ENCODE measurements around the gene SLC30A1.
A peak's percentile ranks its signal among the peaks of the same experiment; 100 is the strongest.
"Not testable (repeated sequence)": the region's sequence is repeated elsewhere in the genome, so short reads cannot be mapped to it uniquely, and the experiment has no call there.

SLC30A1 gene

DNA sequence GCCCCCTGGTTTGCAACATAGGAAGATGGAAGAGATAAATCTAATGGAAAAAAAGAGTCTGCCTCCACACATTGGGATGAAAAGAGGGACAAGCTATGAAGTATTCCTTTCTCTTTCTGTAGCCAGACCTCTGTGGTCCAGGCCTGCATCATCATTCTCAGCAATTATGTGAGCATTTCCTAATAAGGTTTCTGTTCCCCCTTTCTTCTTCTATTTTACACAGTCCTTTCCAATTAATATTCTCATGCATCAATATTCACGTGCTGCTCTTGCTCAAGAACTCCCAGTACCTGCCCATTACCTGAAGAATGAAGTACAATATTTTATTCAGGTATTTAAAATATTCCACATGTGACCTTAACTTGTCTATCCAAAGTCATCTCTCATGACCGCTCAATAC is 8.2 kb upstream of the SLC30A1 start:
- Mint-ChIP-seq H3K27me3 (peaks cover 3% of the 10 kb centered on the region), H3K9me3 (no peaks in the 10 kb centered on the region), H3K36me3 (ENCODE audit: insufficient read depth) (no peaks in the 10 kb centered on the region), H3K4me1 (peaks cover 2% of the 10 kb centered on the region), H3K4me3 (no peak overlapping the region), H3K27ac (ENCODE audit: low read depth) (no peak overlapping the region)
- no peak for ATAC-seq (replicated peaks; ENCODE audit: extremely low read depth, poor library complexity, severe bottlenecking)
- DNase-seq (ENCODE audit: low spot score in 2 of 2), result no peak

DNA sequence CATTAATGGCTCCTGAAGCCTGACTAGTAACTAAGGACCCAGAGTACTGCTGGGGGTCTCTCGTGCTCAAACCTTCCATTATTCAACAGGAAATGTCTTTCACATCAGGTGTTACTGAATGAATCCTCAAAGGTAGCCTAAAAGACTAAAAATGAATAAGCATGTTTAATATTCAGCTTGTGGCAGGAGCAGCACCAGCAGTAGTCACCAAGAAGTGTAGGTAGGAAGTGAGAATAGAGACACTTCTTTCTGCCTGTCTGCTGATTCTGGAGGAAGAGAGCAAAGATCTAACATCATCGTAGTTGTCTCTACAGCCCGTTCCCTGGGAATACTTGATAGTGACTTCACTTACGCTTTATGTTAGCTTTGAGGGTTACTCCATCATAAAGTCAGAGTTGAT is 7.6 kb upstream of the SLC30A1 start:
- H3K27ac Mint-ChIP-seq (ENCODE audit: low read depth), result no peak overlapping the region

GRCh38 chr1:211583011-211583992 is 4.3 kb upstream of the SLC30A1 start:
- no peaks in the 10 kb centered on the region for H3K9me3 Mint-ChIP-seq
- no peak for DNase-seq (ENCODE audit: low spot score in 2 of 2)
- ATAC-seq (replicated peaks; ENCODE audit: extremely low read depth, poor library complexity, severe bottlenecking), result no peak
- H3K27ac Mint-ChIP-seq (ENCODE audit: low read depth), result no peak overlapping the region
- no peak overlapping the region for H3K4me3 Mint-ChIP-seq
- H3K4me1 Mint-ChIP-seq, result peaks cover 16% of the 10 kb centered on the region
- H3K27me3 Mint-ChIP-seq, result no peaks in the 10 kb centered on the region
- H3K36me3 Mint-ChIP-seq (ENCODE audit: insufficient read depth), result peaks cover 4% of the 10 kb centered on the region

More for the DNA sequence above, 7.6 kb upstream of the SLC30A1 start:
- ATAC-seq (replicated peaks; ENCODE audit: extremely low read depth, poor library complexity, severe bottlenecking) (no peak), DNase-seq (ENCODE audit: low spot score in 2 of 2) (no peak)
- Mint-ChIP-seq H3K36me3 (ENCODE audit: insufficient read depth) (no peaks in the 10 kb centered on the region), H3K4me1 (peaks cover 8% of the 10 kb centered on the region), H3K27me3 (no peaks in the 10 kb centered on the region), H3K9me3 (no peaks in the 10 kb centered on the region), H3K4me3 (no peak overlapping the region)

- no peak overlapping the region for H3K4me3 Mint-ChIP-seq
- no peak for ATAC-seq (replicated peaks; ENCODE audit: extremely low read depth, poor library complexity, severe bottlenecking)
Measured at GRCh38 chr1:211581526-211581925, 2.6 kb upstream of the SLC30A1 start.

DNA sequence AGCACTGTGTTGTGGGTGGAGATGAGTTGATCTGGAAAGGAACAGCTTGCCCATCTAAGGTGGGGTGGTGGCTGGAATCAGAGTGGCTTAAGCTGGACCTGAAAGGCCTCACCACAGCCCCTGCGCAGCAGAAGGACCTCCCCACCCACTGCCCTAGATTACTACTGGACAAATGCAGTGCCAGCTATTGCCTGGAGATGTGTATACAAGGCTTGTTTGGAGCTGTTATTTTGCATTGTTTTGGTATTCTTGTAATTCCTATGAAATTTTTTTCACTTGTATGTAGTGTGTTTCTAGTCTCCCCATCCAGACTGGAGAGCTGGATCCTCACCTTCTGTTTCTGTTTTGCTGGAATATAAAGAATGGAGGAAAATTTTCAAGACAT is 1.3 kb upstream of the SLC30A1 start:
- H3K4me1 Mint-ChIP-seq, result peaks cover 32% of the 10 kb centered on the region
- no peaks in the 10 kb centered on the region for H3K27me3 Mint-ChIP-seq
- no peaks in the 10 kb centered on the region for H3K9me3 Mint-ChIP-seq
- ATAC-seq (replicated peaks; ENCODE audit: extremely low read depth, poor library complexity, severe bottlenecking) (no peak), DNase-seq (ENCODE audit: low spot score in 2 of 2) (no peak)
- H3K4me3 Mint-ChIP-seq, result peak overlapping the region; percentile 87
- peaks cover 12% of the 10 kb centered on the region for H3K36me3 Mint-ChIP-seq (ENCODE audit: insufficient read depth)
- H3K27ac Mint-ChIP-seq (ENCODE audit: low read depth), result peak overlapping the region; percentile 63

More at GRCh38 chr1:211581526-211581925, 2.6 kb upstream of the SLC30A1 start:
- DNase-seq (ENCODE audit: low spot score in 2 of 2), result no peak
- Mint-ChIP-seq H3K4me1 (peaks cover 28% of the 10 kb centered on the region), H3K9me3 (no peaks in the 10 kb centered on the region), H3K27me3 (no peaks in the 10 kb centered on the region), H3K36me3 (ENCODE audit: insufficient read depth) (peaks cover 7% of the 10 kb centered on the region), H3K27ac (ENCODE audit: low read depth) (peak overlapping the region; percentile 60)

DNA sequence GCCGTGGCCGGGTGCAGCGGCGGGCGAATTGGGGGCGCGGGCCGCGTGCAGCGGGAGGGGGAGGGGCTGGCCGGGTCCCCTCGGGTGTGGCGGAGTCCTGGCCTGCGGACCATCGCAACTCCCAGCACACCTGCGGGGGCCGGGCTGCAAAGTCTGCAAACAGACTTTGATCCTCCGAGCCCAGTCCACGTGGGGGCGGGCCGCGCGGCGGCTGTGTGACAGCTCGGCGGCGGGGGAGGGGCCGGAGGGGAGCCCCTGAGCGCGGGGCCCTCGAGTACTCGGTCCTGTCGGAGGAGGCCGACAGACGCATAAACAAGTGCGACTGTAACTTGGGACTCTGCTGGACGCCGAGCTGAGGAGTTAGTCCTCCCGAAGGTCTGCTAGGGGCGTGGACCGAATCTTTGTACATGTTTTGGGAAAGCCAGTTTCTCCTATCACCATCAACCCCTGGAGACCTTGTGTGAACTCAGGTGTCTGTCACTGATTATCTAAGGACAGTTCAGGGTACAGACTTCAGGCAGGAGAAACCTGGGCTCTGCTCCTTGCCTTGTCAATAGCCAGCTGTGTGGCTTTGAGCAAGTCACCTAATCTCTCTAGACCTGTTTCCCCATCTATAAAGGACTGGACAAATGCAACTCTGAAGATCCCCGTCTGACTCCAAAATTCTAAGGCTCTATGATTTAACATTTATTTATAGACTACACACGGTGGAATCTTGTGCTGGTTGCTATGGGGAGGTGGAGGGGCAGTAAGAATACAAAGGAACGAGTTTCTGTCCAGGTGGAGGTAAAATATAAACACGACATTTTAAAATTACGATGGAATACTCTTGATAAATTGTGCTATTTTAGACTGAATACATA is 710 bp upstream of the SLC30A1 start:
- Mint-ChIP-seq H3K4me3 (peak overlapping the region; percentile 87), H3K4me1 (peaks cover 32% of the 10 kb centered on the region), H3K9me3 (no peaks in the 10 kb centered on the region), H3K36me3 (ENCODE audit: insufficient read depth) (peaks cover 15% of the 10 kb centered on the region), H3K27me3 (no peaks in the 10 kb centered on the region), H3K27ac (ENCODE audit: low read depth) (peak overlapping the region; percentile 82)
- ATAC-seq (replicated peaks; ENCODE audit: extremely low read depth, poor library complexity, severe bottlenecking), result peak; percentile 36
- no peak for DNase-seq (ENCODE audit: low spot score in 2 of 2)

DNA sequence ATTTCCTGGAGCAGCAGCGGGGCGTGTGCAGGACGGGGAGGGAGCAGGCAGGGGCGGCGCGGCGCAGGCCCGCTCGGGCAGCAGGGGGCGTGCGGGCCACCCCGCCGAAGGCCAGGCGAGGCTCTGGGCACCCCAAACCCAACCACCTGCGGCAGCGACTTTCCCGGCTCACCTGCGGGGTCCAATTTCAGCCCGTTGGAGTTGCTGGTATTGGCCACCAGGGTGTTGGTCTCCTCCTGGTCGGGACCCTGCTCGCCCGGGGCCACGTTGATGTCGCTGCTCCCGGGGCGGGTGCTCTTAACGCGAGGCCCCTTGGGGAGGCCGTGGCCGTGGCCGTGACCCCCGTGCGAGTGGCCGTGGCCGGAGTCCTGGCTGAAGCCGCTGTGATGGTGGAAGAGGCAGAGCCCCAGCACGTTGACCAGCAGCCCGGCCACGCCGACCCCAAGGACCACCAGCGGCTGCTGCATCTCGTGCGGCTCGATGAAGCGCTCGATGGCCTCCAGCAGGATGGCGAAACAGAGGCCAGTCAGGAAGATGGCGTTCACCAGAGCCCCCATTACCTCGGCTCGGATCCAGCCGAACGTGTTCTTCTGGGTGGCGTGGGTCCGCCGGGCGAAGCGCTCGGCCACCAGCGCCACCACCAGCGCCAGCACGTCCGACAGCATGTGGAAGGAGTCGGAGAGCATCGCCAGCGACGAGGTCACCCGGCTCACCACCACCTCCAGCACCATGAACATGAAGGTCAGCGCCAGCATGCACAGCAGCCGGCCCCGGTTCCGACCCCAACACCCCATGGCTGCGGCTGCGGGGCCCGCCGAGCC is 932 bp downstream of the SLC30A1 start:
- Mint-ChIP-seq H3K4me1 (peaks cover 38% of the 10 kb centered on the region), H3K27ac (ENCODE audit: low read depth) (peak overlapping the region; percentile 74), H3K4me3 (peak overlapping the region; percentile 87), H3K27me3 (no peaks in the 10 kb centered on the region), H3K36me3 (ENCODE audit: insufficient read depth) (peaks cover 18% of the 10 kb centered on the region), H3K9me3 (no peaks in the 10 kb centered on the region)
- ATAC-seq (replicated peaks; ENCODE audit: extremely low read depth, poor library complexity, severe bottlenecking) (peak; percentile 32), DNase-seq (ENCODE audit: low spot score in 2 of 2) (peak; percentile 57 to 60)

DNA sequence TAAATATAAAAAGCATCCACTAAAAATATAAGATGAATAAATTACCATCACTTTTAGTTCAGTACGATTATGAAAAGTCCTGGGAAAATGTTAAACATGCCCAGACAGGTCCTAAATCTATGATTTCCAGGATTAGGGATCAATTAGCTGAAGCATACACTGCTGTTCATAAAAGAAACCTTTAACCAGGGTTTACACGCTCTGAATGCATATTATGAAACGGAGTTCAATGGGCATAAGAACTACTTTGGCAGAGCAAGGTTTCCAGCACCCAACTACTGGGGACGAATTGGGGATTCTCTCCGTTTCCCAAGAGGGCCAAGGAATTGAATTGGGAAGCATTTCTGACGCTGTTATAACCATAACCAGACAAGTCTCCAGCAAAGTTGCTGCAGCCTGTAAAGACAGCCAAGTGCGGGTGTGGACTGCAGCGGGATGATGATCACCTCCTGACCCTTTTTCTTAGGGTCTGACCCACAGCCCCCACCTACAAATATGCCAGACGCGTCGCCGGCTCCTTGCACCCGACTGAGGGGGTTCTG is 1.6 kb downstream of the SLC30A1 start:
- Mint-ChIP-seq H3K36me3 (ENCODE audit: insufficient read depth) (peaks cover 18% of the 10 kb centered on the region), H3K4me1 (peaks cover 38% of the 10 kb centered on the region), H3K27ac (ENCODE audit: low read depth) (peak overlapping the region; percentile 74), H3K27me3 (no peaks in the 10 kb centered on the region), H3K9me3 (no peaks in the 10 kb centered on the region), H3K4me3 (peak overlapping the region; percentile 87)
- no peak for ATAC-seq (replicated peaks; ENCODE audit: extremely low read depth, poor library complexity, severe bottlenecking)
- no peak for DNase-seq (ENCODE audit: low spot score in 2 of 2)

DNA sequence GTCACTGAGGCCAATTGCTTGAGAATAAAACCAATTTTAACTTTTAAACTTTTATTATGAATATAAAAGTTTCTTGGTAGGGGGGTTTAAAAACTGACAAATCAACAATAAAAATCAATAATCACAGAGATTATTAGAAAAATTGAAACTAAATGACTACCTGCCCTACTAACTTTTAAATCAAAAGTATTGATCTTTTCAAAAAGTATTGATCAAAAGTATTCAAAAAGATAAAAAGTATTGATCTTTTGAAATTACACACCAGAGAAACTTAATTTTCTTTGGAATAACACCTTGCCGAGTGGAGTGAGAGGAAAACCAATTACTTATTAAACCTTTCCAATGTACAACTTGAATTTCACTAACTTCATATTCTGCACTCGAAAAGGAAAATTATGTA is 2.2 kb downstream of the SLC30A1 start:
- no peak for ATAC-seq (replicated peaks; ENCODE audit: extremely low read depth, poor library complexity, severe bottlenecking)
- peaks cover 32% of the 10 kb centered on the region for H3K4me1 Mint-ChIP-seq
- H3K36me3 Mint-ChIP-seq (ENCODE audit: insufficient read depth), result peaks cover 18% of the 10 kb centered on the region
- peak overlapping the region; percentile 87 for H3K4me3 Mint-ChIP-seq
- peak overlapping the region; percentile 74 for H3K27ac Mint-ChIP-seq (ENCODE audit: low read depth)
- H3K27me3 Mint-ChIP-seq, result no peaks in the 10 kb centered on the region
- no peak for DNase-seq (ENCODE audit: low spot score in 2 of 2)
- H3K9me3 Mint-ChIP-seq, result no peaks in the 10 kb centered on the region

GRCh38 chr1:211574705-211575104 is 4.3 kb downstream of the SLC30A1 start:
- H3K36me3 Mint-ChIP-seq (ENCODE audit: insufficient read depth), result peaks cover 18% of the 10 kb centered on the region
- H3K4me3 Mint-ChIP-seq, result no peak overlapping the region
- DNase-seq (ENCODE audit: low spot score in 2 of 2) (no peak), ATAC-seq (replicated peaks; ENCODE audit: extremely low read depth, poor library complexity, severe bottlenecking) (no peak)
- H3K27ac Mint-ChIP-seq (ENCODE audit: low read depth), result no peak overlapping the region
- peaks cover 23% of the 10 kb centered on the region for H3K4me1 Mint-ChIP-seq
- H3K27me3 Mint-ChIP-seq, result no peaks in the 10 kb centered on the region
- no peaks in the 10 kb centered on the region for H3K9me3 Mint-ChIP-seq

GRCh38 chr1:211571998-211572397 is 7.0 kb downstream of the SLC30A1 start:
- Mint-ChIP-seq H3K9me3 (no peaks in the 10 kb centered on the region), H3K36me3 (ENCODE audit: insufficient read depth) (peaks cover 11% of the 10 kb centered on the region), H3K27ac (ENCODE audit: low read depth) (peak overlapping the region; percentile 29), H3K4me3 (no peak overlapping the region), H3K4me1 (peaks cover 15% of the 10 kb centered on the region), H3K27me3 (no peaks in the 10 kb centered on the region)
- DNase-seq (ENCODE audit: low spot score in 2 of 2) (no peak), ATAC-seq (replicated peaks; ENCODE audit: extremely low read depth, poor library complexity, severe bottlenecking) (no peak)

GRCh38 chr1:211570378-211570777 is 8.6 kb downstream of the SLC30A1 start:
- not testable (repeated sequence) for H3K27ac Mint-ChIP-seq (ENCODE audit: low read depth); H3K36me3 Mint-ChIP-seq (ENCODE audit: insufficient read depth); H3K9me3 Mint-ChIP-seq; H3K27me3 Mint-ChIP-seq; DNase-seq (ENCODE audit: low spot score in 2 of 2); H3K4me1 Mint-ChIP-seq; ATAC-seq (replicated peaks; ENCODE audit: extremely low read depth, poor library complexity, severe bottlenecking); H3K4me3 Mint-ChIP-seq
